GM12891 (cell line): ENCODE results near the gene MAP3K3.
A peak's percentile ranks its signal among the peaks of the same experiment; 100 is the strongest.

Experiments used
- POLR2A ChIP-seq: IDR thresholded peaks from 2 replicates; pipeline ENCODE4 v1.6.1; 2011; ENCODE audit warnings: low read depth, low read length, control low read depth
- POLR2AphosphoS5 ChIP-seq: IDR thresholded peaks from 2 replicates; pipeline ENCODE4 v1.6.1; 2011; ENCODE audit warnings: low read depth, low read length, control low read depth
- TAF1 ChIP-seq: IDR thresholded peaks from 2 replicates; pipeline ENCODE4 v1.6.1; 2011; ENCODE audit warnings: low read depth, low read length, control low read depth

- TF ChIP-seq POLR2A = peak; percentile 68
- peak; percentile 48; the same call in 1 of the 2 replicates for TF ChIP-seq POLR2AphosphoS5
- TF ChIP-seq TAF1 = no peak; the same call in 1 of the 2 replicates
Observed at GRCh38 chr17:63694950-63695773, 72.9 kb downstream of the MAP3K3 start.
